Suppressor macrophage treated with lipopolysaccharide for 1 hour (primary cell): ENCODE data around the gene FOXN3.
A peak's percentile ranks its signal among the peaks of the same experiment; 100 is the strongest.

Experiments used
- DNase-seq, 3 donors: peaks; one replicate each; pipeline ENCODE4 v3.0.0-alpha.2; 2020 to 2022

FOXN3 gene

DNA sequence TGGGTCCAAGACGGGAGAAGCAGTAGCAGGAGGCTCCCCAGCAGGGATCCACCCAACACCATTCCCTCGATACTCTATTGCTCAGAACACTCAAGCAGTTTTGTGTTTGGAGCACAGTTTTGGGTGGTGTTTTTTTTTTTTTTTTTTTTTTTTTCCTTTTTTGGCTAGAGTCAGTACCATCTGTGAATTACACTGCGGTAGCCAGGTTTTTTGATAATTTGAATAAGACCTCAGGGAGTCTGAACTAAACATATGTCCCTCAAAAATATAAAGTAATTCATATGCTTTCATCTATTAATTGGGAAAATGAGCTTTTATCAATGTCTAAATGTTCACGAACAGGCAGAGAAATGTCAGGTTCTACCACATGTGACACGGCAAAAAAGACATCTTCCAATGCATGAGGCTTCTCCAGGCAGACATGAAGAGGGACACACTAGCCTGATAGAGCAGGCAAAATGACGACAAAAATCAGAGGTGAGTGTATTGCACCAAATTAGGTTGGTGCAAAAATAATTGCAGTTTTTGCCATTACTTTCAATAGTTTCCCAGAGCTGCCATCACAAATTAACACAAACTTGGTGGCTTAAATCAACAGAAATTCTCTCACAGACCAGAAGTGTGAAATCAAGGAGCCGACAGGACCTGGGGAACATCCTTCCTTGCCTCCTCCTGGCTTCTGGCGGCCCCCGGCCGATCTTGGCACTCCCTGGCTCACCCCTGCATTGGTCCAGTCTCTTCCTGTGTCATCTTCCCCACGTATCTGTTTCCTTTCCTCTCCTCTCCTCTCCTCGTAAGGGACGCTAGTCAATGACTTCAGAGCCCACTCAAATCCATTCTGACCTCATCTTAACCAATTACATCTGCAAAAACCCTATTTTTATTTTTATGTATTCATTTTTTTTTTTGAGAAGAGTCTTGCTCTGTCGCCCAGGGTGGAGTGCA lies 33.9 kb downstream of the FOXN3 start:
- DNase-seq = no peak

DNA sequence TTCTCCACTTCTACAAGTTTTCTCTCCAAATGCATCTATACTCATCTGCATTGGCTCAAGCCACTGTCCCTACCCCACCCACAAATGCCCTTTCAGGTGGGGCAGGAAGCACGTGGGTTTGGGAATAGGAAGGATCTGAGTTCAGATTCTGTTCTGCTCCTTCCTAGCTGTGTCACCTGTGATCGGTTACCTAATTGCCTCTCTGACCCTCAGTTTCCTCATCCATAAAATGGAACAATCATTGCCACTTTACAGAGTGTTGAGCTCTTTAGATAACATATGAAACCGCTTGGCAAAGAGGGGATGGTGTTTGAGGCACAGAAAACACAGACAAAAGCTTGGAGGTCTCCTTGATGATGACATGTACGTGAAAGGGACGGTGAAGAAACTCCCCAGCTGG lies 34.5 kb downstream of the FOXN3 start:
- DNase-seq = no peak

DNA sequence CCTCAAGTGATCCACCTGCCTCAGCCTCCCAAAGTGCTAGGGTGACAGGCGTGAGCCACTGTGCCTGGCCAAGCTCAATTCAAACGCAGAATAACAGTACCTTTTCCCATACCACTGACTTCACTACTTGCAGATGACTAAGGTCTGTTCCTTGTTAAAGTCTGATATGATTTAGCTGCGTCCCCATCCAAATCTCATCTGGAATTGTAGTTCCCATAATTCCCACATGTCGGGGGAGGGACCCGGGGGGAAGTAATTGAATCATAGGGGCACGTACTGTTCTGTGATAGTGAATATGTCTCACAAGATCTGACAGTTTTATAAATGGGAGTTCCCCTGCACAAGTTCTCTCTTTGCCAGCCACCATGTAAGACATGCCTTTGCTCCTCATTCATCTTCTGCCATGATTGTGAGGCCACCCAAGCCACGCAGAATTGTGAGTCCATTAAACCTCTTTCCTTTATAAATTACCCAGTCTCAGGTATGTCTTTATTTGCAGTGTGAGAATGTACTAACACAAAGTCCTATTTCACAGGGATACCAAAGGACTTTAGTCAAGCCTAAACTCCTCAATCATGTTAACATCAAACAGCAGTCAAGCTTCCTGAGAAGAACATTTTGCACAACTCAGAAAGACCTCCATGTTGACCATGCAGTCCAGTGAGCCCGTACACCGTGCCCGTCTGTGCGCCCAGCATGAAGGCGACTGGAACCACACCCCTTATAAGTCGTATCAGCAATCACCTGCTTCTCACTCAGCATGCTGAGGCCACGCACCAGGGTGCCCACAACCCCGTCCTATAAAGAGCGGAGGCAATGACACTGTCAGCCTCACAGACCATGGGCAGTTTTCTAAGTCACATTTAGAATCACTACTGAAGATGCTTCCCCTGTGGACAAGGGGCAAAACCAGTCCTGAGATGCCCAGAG lies 36.9 kb downstream of the FOXN3 start:
- no peak for DNase-seq

DNA sequence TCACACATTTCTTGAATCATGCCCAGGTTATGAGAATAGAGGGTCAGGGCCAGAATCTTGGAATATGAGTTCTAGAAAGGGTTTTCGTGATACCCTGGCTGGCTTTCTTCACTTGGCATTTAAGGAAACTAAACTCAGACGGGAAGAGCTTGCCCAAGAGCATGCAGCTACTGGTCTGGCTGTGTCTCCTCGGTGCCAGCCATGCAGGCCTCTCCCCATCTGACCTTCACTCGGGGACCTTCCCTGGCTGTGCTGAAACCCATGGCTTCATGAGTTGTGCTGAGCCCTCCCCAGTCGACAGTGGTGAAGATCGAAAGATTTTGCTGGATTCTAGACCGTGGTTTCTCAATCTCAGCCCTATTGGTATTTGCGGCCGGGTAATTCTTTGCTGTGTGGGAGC lies 38.0 kb downstream of the FOXN3 start:
- DNase-seq = no peak

DNA sequence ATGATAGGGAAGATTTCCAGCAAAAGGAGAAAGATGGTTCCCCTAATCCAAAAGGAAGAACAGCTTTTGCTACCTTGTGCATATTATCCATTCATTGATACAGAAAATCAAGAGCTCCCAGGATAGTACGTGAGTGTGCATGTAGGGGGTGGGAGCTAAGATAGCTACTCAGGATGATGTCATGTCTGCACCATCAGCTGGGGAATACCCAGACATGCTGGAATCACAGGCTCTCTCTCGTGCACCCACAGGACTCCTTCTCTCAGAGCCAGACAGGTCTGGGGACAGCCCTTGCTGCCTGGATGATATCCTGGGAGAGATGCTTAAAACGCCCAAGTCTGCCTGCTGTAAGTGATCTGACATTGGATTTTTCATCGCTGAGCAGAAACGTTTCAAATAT lies 38.9 kb downstream of the FOXN3 start:
- DNase-seq = peak; percentile 77 to 80 (median 77)

DNA sequence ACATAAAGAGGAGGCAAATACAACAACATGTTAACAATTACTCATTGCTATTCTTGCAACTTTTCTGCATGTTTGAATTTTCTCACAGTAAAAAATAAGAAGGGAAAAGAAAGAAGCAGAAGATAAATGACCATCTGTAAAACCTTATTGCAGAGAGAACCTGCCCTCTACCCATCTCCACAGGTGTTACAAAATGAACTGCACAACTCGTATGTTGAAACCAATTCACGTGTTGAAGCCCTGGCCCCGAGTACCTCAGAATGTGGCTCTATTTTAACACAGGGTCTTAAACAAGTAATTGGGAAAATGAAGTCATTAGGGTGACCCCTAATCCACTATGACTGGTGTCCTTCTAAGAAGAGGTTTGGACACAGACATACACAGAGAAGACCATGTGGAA lies 39.5 kb downstream of the FOXN3 start:
- DNase-seq = no peak

DNA sequence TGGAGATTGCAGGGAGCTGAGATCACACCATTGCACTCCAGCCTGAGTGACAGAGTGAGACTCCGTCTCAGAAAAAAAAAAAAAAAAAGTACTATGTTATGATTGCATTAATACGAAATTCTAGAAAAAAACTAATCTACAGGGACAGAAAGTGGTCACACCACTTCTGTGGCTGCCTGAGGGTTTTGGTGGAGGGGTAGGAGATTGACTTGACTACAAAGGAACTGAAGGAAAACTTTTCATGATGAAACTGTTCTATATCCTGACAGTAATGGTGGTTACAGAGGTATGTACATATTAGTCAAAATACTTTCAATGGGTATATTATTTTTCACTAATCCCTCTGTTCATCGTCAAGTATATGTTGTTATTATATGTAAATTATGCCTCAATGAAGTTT lies 42.1 kb downstream of the FOXN3 start:
- no peak for DNase-seq

DNA sequence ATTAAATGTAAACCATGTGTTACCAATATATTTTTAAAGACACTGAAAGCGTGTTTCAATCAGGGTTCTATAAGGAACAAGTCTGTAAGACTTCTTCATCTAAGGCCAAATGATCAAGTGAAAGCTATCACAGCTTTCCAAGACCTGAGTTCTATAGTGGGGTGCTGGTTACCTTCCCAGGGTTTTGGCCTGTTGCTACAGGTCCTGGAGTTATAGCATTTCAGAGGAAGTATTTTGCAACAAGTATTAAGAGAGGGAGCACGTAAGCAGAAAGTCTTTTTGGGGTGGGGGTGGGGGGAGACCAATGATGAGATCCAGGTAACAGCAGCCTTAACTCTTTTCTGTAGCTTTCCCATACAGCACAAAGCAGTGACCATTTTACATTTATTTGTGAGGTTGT lies 43.8 kb downstream of the FOXN3 start:
- DNase-seq = no peak

DNA sequence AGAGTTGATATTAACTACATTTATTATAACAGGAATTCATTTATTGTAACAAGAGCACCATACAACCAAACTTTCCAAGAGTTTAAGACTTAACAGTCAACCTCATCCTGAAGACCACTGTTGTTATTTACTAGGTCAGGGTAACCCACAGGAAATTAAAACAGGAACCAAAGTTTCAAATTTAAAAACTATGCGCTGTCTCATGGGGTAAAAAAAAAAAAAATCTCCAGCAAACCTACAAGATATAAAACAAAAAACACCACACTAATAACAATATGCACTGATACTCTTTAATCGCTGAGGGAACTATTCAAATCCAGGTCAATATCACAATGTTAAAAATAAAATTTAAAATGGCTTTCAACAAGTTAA lies 44.5 kb downstream of the FOXN3 start:
- DNase-seq = peak in 1 of 3 donors; percentile 36

DNA sequence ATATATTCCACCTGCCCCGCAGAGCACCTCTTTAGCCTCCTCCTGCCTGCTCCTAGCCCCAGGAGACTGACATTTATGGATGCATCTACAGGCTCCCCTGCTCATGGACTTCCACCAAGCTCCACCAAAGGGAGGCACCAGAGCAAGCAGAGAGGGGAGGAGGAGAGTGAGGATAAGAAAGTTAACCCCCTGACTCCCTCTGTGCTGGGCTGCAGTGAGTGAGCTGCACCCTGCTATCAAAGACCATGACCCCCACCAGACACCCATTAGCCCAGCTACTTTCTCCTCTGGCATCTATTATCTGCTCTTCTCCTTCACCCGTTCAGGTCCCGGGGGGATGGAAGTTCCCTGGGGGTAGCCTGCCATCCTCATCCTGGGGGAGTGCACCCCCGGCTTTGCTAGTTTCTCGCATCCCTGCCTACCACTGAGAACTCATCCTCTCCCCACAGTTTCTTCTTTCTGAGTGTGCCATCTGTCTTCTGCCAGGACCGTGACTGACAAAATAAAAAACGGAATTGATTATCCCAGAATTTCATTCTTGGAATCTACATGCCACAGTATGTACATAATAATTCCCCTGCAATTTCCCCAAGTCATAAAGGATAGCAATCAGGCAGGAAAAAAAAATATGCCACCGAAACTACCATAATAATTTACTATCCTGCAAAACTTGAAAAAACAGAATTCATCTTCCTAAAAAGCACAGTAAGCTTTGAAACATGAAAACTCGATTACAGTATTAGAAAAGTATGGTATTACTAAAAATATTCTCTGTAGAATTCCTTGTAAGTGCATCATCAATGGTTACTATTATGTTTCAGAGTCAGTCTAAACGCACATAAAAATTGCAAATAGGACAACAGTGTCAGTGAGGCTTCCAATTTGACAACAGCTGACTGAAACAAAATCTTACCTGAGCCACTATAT lies 45.2 kb downstream of the FOXN3 start:
- no peak for DNase-seq

DNA sequence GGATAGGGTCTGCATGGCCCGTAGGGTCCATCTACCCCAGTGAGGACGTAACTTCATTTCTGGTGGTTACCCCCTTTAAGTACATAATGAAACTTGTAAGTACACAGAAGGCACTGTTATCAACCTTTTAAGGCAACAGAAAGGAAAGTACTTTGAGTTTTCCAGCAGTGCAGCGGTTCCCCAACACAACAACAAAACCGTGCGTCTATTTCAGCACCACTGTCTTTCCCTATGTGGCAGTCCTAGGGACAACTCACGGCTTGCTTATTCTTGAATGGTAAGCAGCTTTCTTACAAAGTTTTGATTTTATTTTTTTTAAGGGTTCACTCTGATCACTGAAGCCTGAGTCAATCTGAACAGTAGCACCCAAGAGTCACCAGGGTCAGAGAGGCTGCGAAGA lies 46.3 kb downstream of the FOXN3 start:
- no peak for DNase-seq

DNA sequence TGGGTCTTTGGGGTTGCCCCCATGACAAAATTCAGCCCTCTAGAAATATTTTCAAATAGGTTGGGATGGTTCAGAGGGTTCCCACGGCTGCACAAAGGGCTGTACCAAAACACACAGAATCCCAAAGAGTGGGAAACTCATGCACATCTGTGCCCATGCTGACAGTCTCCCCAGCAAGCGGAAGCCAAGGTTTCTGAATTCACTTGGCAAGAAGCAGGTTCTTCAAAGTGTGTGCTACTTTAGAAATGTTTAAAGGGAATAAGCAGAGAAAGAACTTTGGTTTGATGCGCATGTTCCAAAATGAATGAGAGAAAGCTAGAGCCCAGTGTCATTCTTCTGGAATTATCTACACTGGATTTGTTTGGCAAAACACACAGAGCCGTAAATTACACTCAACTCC lies 46.7 kb downstream of the FOXN3 start:
- no peak for DNase-seq

DNA sequence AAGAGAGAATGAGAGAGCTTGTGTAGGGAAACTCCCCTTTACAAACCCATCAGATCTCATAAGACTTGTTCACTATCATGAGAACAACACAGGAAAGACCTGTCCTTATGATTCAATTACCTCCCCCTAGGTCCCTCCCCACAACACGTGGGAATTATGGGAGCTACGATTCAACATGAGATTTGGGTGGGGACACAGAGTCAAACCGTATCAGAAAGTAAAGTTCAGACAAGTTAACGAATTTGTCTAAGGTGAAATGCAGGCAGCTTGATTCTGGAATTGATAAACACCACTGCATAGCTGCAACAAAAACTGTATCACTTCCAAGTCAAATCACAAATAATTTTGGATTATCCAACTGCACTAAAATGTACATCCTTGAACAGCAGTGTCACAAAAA lies 47.4 kb downstream of the FOXN3 start:
- DNase-seq = no peak

DNA sequence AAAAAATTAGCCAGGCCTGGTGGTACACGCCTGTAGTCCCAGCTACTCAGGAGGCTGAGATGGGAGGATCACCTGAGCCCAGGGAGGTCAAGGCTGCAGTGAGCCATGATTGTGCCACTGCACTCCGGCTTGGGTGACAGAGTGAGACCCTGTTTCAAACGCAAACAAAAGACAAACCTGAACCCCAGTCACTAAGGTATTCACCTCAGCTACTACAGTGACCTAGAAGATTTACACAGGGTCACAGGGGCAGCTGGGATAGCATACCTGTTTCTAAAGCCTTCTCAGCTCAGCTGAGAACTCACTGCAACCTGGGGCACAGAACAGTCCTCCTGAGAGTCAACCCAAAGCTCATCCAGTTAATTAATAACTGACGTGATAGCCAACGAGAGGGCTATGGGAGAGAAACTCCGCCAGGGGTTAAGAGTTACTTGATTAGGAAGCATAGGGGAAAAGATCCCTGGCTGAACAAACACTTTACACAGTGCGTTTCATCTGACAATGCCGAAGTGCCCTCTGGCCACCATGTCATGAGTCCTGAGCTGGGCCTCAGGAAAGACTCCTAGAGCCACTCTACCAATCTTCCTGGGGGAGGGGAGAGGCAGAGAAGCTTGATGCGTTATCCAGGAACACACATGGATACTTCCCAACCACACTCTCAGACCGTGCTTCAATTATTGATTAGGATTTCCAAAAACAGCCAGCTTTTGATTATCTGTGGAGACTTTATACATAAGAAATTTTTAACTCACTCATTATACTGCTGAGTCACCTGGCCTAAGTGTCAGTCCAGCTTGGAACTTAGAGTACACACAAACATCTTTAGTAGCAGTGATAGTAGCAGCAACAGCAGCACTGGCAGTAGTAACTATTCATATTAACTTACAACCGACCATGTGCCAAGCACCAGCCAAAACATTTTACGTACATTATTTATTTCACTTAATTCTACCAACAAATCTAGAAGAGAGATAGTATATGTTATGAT lies 48.2 kb downstream of the FOXN3 start:
- DNase-seq = no peak

DNA sequence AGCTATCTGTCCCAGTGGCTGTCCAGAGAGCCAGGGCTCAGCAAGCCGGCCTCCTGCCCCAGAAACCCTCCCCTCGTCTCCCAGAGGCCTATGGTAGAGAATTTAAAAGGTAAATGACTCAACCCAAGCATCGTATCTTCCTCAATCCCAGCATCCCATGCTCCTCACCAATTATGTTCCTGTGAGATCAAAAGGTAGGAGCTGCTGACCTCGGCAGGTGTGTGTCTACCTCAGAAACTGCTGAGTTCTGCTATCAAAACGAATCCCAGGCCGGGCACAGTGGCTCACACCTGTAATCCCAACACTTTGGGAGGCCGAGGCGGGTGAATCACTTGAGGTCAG lies 49.3 kb downstream of the FOXN3 start:
- DNase-seq = no peak

DNA sequence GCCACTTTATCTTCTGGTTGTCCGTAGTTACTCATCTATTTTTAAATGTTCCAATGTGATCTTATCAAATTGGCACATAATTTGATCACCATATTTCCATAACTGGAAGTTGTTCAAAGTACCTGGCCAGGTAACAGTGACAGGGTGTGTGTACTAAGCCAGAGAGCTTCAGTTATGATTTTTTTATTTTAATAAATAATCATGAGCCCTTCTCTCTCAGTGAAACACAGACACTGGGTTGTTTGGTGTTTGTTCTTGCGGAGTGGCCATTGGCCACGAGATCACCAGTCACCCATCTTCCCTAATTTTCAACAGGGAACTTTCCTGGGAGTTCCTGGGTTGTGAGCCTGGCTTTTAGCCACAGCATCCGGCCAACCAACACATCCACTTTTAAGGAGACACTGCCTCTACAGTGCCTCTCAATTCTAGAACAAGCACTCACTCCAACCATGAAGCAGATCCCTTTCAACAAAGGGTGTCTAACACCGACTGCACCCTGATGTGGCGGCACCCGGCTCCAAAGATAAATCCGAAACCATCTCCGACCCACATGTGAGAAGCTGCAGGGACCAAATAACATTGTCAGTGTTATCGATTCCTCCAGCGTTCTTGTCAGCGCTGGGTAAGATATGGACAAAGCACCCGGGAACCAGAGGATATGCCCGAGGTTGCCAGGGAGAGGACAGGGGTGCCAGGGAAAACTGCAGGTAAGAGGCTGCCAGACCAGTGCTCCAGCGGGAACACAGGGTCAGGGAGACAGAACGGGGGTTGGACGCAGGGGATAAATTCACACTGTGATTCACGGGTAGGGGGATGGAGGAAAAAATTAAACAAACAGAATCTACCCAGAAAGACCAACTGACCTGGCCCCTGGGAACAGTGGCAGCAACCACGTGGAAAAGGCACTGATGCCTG lies 49.9 kb downstream of the FOXN3 start:
- peak; percentile 82 to 89 (median 85) for DNase-seq

DNA sequence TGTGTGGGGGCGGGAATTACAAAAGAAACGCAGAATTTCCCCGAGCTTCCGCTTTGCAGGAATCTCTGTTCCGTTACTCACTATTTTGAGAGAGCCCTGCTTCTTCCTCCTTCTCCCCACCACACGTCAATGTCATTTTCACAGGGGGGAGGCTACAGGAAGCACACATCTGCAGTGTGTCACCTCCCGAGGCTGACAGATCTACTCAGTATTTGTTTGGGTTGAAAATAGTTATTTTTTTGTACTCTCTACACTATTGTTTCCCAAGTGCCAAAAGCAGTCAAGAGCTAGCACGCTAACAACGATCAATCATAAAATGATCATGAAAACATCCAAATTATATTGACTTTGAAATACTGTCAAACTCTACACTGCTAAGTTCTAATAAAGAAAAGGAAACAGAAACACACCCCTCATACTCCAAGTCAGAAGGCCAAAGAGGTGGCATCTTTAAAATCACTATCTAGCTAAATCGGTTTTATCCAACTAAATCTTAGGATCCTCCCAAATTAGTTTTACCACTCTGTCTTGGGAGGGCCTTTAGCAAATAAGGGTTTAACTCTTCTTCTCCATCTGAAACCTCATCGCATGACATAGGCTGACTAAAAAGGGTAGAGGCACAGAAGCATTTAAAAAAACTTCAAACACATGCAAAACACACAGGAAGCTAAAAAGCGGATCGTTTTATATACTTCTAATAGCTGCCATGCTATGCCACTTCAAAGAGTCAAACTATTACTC lies 51.8 kb downstream of the FOXN3 start:
- peak; percentile 93 to 99 (median 97) for DNase-seq

DNA sequence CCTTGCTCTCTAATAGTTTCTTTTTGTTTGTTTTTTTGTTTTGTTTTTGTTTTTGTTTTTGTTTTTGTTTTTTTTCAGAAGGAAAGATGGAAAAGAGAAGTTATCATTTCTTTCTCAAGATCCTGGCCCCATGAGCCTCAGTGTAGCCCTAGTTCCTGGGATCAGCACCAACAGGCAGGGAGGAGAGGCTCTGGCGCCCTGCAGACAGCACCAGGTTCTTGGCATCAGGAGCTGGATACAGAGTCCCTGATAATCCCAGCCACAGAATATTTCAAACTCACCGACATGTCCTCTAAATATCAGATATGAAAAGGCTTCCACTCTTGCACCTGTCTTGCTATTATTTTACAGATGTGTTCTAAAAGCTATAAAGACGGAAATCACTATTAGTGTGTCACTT lies 52.7 kb downstream of the FOXN3 start:
- no peak for DNase-seq

DNA sequence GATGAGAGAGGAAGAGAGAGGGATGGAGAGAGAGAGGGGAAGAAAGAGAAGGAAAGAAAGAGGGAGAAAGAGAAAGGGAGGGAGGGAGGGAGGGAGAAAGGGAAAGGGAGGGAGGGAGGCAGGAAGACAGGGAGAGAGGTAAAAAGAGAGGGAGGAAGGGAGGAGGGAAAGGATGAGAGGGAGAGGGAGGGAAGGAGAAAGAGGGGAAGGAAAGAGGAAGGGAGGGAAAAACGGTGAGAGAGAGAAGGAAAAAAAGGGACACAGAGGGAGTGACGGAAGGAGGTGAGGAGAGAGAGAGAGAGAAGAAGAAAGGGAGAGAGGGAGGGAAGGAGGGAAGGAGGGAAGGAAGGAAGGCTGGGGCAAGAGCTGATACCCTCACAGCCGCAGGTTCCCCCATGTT lies 56.8 kb downstream of the FOXN3 start:
- no peak for DNase-seq
